NCI-H226 (cell line): ENCODE results near the gene PEX5L.

Experiments
- DNase-seq: peaks from one replicate; pipeline ENCODE4 v3.0.0-alpha.2; 2015

The PEX5L gene

GRCh38 chr3:179887295-179887943 is 149.3 kb downstream of the PEX5L start:
- DNase-seq, result no peak

- DNase-seq, result no peak
Observed at GRCh38 chr3:179885950-179886349, 150.8 kb downstream of the PEX5L start.

DNA sequence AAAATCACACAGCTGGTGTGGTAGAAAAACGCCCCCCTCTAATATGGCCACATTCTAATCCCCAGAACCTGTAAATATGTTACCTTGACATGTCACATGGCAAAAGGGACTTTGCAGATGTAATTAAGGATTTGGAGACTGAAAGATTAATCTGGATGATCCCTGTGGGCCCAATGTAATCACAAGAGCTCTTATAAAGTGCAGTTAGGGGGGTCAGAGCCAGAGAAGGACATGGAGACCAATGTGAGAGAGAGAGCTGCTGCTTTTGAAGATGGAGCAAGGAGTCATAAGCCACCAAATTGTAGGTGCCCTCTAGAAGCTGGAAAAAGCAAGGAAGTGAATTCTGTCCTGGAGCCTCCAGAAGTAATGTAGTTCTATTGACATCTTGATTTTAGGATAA is 152.6 kb downstream of the PEX5L start:
- DNase-seq, result no peak

DNA sequence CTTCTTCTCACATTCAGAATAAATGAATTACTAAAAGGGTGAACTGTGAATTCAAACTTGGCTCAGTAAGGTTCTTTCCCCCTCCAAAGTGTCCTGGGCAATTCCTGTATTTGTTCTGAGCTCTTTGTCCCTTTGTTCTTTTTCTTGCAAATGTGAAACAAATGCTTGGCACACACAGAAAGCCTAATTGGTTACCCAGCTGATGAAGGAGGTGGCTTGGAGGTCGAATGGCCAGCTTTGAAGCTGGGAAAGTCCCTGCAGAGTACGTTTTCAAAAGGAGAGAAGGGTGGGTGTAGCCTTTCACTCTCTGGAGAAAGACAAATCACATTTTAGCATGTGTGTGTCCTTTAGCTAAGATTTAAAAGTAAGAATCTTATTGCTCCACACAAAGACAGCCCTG is 154.4 kb downstream of the PEX5L start:
- no peak for DNase-seq

GRCh38 chr3:179881791-179882190 is 154.9 kb downstream of the PEX5L start:
- DNase-seq, result no peak

DNA sequence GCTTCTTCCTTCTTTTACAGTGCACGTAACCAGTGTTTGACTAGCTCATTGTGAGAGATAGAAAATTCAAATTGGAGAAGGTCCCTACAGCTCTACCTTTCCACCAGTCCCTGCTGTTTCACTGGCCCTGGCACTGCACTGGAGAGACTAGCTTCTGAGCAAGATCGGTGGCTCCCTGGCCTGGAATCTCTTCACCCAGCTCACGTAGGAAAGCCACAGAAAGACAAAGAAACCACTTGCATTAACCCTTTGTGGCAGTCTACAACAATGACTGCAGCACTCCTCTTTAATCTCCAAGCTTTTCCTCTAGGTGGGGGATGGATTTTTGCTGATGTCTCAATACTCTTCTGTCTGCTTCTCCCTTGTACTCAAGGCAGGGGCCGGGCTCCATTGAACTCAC is 155.9 kb downstream of the PEX5L start:
- no peak for DNase-seq

GRCh38 chr3:179876440-179876839 is 160.3 kb downstream of the PEX5L start:
- DNase-seq, result no peak

DNA sequence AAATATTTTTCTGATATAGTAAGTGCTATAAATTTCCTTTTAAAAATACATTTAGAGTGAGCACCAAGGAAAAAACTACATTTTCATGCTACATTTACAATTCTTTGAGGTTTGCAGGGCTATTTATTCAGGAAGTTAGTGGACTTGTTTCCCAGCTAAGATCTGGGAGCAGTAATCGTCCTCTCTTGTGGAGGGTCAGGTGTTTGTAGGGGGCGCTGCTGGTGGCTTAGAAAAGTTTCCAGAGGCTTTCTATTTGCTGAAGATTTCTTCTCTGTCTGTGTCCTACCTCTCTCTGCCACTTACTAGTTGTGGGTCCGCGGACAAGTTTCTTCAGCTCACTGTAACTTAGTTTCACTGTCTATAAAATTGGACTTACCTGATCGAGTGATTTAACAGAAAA is 163.9 kb downstream of the PEX5L start:
- DNase-seq, result no peak

- DNase-seq, result no peak
Observed at GRCh38 chr3:179871782-179872181, 165.0 kb downstream of the PEX5L start.

GRCh38 chr3:179868715-179869114 is 168.0 kb downstream of the PEX5L start:
- DNase-seq, result no peak

DNA sequence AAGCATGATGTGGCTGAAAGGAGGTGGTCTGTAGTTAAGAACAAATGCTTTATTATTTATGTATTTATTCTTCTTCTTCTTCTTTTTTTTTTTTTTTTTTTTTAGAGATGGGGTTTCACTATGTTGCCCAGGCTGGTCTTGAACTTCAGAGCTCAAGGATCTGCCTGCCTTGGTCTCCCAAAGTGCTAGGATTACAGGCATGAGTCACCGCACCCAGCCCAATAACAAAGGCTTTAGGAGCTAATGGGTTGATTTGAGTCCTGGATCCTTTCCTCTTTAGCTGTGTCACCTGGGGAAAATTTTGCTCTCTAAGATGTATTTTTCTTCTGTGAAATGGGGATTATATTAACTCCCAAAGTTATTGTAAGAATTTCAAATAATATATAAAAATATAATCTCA is 168.8 kb downstream of the PEX5L start:
- no peak for DNase-seq

DNA sequence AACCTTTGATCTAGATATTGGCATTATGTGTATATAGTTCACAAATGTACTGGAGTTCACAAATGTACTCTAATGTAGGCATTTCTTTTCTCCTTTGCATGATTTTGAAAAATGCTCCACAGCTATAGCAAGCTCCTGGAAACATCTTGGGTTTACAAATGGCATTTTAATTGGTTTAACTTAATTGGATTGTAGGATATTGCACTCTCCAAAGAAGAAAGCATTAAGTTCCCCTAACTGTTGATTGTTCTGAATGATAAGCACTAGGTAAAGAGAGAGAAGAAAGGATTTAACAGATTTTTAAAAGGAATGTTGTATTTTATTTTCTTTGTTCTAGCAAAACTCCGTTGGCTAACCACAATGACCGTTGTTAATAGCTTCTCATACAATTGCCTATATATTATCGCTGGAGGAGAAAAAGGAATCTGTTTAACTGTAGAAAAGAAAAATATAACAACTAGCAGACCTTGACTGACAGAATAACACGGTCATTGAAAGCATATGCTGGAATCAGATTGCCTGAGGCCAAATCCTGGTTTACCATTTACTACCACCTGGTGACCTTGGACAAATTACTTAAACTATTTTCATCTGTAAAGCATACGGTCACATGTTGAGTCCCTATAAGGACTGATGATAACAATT is 170.8 kb downstream of the PEX5L start:
- no peak for DNase-seq

DNA sequence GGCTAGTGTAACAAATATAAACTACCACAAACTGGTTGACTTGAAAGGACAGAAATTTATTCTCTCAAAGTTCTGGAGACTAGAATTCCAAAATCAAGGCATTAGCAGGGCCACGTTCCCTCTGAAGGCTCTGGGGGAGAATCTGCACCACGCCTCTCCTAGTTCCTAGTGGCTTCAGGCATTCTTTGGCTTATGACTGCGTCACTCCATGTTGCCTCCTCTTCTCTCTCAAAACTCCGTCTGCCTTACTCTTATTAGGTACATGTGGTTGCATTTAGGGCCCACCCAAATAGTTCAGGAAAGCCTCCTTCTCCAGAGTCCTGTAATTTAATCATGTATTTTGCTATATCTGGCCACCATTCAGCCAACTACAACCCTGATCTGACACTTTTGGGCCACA is 174.8 kb downstream of the PEX5L start:
- DNase-seq, result no peak

DNA sequence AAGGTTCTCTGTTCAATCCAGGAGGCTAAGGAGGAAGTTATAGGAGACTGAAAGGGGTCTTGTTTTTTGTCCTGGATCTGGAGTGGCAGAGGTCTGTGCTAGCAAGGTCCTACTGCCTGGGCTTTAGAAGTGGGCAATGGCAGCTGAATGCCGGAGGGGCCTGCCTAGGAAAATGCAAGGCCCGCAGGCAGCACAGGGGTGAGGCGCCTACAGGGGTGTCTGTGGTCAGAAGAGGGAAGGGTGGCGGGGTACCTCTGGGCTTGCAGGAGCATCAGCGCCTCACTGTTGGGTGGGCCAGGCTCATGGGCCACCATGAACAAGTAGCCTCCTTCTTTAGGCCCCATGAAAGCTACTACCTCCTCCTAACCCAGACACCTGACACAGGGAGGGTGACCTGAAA is 175.4 kb downstream of the PEX5L start:
- DNase-seq, result no peak

DNA sequence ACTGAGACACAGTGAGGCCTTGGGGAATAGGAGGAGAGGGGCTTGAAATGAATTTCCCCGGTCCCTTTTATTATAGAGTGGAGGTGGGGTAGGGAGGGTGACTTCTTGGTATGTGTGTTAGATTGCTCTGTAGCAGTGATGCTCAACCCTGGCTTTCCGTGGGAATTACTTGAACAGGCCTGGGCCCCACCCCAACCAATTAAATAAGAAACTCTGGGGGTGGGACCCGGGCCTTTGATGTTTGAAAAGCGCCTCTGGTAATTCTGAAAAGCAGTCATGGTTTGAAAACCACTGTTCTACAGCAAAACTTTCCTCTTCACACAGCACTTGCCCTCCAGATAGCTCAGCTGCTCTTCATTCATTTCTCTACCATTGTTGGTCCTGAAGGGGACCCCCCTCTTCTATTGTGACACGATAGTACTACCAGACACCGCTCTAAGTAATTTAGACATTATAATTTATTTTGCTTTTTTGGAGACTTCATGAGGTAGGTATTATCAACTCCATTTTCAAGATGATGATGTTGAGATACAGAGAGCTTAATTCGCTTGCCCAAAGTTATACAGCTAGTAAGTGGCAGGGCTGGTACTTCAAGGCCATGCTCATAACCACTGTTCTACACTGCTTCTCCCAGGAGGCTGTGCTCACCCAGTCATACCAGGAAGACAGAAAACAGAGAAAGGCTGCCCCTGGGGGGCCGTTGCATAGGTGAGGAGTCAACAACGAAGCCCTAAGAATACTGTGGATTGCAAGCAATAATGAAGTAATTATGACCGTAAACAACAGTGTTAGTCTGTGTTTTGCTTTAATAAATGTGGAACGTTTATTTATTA is 176.2 kb downstream of the PEX5L start:
- DNase-seq, result no peak

DNA sequence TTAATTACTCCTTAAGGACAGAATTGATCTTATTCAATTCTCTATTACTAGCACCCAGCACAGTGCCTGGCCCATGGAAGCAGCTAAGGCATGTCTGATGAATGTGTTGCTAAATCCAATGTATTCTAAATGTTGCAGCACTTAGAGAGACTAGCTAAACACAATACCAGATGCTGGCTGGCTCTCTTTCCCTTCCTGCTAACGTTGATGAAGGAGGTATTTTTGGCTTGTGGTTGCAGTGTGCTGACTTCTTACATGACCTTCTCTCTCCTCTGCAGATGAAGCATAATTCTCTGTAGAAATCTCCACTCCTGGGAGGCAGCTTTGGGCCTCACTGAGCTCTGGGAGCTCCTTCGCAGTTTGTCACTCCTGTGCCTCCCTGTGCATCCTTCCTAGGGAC is 183.6 kb downstream of the PEX5L start:
- DNase-seq, result no peak

GRCh38 chr3:179852142-179852905 is 184.4 kb downstream of the PEX5L start:
- peak; percentile 16 for DNase-seq

DNA sequence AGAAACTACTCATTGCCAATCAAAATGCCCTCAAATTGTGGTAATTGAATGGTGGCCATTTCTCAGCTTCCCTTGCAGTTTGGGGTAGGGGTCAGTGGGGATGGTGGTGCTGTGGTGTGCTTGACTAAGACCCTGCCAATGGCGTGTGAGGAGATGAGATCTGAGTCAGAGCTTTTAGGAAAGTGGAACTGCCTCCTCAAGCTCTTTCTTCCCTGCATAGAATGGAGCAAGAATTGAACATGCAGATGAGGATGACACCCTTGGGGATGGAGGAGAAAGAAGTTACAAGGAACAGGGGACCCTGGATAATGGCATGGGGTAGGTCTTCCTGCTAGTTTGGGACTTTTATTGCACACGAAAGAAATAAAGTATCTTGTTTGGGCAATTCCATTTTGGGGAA is 188.0 kb downstream of the PEX5L start:
- DNase-seq, result no peak

GRCh38 chr3:179842061-179842460 is 194.7 kb downstream of the PEX5L start:
- no peak for DNase-seq

GRCh38 chr3:179840985-179841384 is 195.8 kb downstream of the PEX5L start:
- DNase-seq, result peak; percentile 83

DNA sequence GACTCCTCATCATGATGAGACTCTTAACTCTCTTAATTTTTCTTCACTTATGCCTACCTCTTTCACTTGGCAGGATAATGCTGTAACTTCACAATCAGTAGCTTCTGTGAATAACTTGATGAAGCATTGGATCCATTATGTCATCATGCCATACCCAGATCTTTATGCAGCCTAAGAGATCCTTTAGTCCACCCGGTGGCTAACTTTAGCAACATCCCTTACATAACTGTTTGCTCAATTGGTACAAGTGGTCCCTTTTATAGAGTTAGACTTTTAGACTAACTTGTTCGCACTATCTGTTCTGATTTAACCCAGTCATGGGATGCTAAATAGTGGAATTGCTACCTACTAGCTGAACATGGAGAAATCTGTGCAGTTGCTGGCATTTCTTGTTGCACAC is 199.4 kb downstream of the PEX5L start:
- no peak for DNase-seq

DNA sequence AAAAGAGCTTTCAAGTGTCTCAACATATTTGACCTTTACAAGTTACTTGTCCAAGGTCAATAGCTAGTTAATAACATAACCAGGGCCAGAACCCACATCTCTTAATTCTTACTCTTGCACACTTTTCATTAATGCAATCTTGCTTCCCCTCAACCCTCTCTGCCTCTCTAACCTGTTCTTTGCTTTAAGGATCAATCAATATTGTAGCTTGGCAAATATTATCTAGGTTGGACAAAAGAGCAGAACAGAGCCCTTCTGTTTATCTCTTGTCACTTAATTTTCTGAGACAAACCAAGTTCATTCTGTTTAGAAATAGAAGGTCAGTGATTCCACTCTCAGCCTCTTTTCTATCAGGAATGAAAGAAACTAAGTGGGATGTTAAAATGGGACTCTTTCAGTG is 203.4 kb downstream of the PEX5L start:
- DNase-seq, result no peak

GRCh38 chr3:179832333-179832854 is 204.3 kb downstream of the PEX5L start:
- DNase-seq, result no peak
